HG02840 (cell line): ENCODE results near the gene CREB3L2.
"Not testable (repeated sequence)": the region's sequence is repeated elsewhere in the genome, so short reads cannot be mapped to it uniquely, and the experiment has no call there.

Experiments
- ATAC-seq: cut with Tn5 transposase; IDR thresholded peaks from one replicate; pipeline ENCODE4 v1.9.1; 2021; ENCODE audit warnings: mild to moderate bottlenecking, moderate library complexity, moderate number of reproducible peaks; ENCODE audit not compliant: unreplicated experiment, low FRiP score

CREB3L2 gene

DNA sequence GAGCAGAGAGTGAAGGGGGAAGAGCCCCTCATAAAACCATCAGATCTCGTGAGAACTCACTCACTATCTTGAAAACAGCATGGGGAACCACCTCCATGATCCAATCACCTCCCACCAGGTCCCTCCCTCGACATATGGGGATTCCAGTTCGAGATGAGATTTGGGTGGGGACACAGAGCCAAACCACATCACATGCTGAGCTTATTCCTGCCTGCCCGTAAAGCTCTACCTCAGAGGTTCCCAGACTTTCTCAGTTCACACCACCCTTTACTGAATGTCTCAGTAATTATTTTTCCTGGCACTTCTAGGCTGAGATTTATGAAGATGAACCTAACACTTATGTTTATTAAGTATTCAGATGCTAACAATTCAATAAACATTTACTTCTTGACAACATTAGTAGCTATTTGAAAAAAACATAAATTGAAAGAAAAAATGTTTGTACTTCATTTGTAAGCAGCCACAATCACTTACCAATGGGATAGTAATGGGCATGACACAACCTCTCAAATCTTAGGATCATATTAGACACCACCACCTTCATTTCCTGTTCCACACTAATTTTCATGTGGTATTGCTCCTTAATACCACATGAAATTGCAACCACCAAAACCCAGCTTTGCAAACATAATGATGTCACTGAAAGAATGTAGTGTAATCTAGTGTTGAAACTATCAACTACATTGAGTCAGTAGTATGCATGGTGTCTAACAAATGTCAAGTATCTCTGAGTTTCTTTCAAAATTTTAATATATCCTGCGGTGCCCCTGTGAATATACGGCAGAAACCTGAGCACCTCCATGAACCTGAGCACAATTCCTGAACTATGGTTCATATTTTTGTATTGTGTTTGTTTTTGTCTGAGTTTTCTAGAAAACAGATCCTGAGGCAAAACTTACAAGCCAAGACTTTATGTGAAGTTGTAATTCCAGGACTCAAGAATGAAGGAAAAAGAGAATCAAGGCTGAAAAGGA, 150.6 kb downstream of the CREB3L2 start:
- ATAC-seq: no peak

DNA sequence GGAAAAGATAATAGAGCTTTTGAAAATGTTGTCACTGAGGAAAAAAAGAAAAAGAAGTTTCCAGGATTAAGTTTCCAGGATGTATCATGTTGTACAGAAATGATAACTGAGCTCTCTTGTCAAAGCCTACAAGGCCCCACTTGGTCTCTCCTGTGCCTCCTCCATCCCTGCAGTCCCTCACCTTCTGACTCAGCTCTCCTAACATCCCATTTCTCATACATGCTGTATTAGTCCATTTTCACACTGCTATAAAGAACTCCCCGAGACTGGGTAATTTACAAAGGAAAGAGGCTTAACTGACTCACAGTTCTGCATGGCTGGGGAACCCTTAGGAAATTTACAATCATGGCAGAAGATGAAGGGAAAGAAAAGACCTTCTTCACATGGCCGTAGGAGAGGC, 151.3 kb downstream of the CREB3L2 start:
- ATAC-seq: no peak

DNA sequence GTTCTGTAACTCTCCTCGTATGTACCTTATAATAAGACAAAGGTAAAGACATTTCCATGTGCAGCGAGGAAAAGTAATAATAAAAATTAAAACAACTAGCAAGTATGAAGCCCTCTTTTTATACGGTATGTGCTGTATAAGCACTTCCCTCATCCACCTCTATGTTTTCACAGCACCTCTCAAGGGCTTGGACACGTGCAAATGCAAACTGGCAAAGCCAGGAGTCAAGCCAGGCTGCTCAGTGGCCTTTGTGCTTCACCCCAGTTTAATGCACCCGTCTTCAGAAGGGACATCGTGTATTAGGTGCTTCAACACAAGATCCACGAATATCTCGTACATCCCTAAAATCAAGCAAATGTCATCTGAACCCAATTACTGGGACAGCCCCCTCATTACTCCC, 153.8 kb downstream of the CREB3L2 start:
- ATAC-seq: no peak

DNA sequence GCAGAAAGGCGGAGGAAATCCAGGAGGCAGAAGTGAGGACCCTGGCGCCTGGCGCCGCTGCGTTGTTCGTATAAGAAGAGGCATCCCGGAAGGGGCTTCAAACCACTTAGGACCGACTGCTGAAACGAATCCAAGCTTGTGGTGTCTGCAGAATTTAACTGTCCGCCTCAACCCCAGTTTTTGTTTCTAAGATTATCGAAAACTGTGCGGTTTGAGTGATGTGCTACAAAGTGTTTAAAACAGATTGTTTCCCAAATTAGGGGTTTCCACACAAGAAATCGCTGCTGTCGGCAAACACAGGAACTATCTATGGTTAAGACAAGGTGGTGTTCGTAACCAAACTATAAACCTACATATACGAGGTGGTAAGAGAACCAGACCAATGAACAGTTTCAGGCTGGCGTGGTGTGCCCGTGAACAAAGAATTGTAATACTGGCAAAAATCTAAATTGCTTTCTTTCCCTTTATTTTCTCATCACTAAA, 154.3 kb downstream of the CREB3L2 start:
- ATAC-seq: no peak

DNA sequence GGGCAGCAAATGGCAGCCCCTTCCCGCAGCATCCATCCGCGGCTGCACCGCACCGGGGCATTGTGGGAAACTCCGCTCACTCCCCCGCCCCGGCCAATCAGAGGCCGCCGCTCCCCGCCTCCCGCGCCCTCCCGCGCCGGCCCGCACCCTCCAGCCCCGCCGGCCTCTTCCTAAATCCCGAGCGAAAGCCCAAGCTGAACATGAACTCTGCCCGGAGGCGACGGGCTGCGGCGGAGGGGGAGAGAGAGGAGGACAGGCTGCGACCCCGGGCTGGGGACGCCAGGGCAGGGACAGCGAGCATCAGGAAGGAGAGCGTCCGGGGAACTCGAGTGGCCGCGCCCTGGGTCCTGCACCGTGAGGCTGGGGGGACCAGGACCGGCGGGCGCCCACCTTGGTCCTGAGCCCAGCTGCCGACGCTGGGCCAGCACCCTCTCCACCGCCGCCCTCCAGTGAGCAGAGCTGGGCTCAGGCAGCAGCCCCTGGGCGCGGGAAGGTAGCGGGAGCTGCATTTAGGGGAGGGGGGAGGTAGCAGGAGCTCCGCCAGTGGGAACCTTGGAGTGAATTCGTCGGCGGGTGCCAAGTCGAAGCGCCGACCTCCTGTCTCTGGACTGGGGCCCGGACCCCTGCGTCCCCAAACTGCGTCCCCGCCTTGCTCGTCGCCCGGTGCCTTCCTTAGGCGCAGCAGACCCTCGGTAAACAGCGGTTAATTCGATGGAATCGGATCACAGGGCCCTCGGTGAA, 154.9 kb downstream of the CREB3L2 start, which contains the start of gene DGKI:
Gene DGKI, minus strand, starts transcription at position 148 of the 741 bp plus-strand sequence.
- no peak for ATAC-seq

DNA sequence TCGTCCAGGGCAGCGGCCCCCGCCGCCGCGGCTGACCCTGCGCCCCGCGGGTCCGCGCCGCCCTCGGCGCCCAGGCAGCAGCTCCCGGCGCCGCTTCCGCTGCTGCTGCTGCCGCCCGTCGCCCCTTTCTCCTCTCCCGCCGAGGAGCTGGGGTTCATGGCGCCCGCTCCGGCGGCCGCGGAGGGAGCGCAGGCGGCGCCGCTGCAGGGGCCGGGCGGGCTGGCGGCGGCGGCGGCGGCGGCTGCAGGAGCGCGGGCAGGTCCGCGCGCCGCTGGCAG, 155.4 kb downstream of the CREB3L2 start:
- ATAC-seq: no peak

DNA sequence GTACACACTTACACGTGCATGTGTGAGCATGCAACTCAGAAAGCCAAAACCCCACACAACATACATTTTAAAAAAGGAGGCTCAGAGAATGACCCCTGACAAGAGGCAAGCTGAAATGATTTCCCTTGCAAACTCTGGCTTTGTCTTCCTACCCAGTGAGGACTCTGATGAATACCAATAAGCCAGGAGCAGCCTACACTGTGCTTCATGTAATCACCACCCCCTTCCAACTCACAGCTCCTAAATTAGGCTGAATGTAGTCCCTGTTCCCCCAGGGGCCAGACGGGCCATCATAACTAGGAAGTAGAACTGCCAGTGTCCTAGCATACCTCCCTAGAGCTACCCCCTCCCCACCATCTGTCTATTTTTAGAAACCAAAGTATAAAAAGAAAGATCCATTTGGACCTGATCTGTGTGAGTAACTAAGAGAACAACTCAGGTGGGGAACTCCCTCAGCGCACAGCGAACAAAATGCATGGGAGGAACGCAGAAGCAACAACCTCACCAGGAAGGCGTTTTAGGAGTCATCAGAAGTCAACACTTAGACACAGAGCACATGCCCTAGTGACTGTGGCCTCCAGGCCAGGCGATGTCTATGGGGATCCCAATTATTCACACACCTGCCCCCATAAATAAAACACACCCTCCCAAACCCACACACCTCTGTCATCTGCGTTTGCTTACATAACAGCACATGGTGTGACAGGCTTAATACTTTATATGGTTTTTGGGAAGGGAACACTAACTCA, 157.0 kb downstream of the CREB3L2 start:
- ATAC-seq: no peak

DNA sequence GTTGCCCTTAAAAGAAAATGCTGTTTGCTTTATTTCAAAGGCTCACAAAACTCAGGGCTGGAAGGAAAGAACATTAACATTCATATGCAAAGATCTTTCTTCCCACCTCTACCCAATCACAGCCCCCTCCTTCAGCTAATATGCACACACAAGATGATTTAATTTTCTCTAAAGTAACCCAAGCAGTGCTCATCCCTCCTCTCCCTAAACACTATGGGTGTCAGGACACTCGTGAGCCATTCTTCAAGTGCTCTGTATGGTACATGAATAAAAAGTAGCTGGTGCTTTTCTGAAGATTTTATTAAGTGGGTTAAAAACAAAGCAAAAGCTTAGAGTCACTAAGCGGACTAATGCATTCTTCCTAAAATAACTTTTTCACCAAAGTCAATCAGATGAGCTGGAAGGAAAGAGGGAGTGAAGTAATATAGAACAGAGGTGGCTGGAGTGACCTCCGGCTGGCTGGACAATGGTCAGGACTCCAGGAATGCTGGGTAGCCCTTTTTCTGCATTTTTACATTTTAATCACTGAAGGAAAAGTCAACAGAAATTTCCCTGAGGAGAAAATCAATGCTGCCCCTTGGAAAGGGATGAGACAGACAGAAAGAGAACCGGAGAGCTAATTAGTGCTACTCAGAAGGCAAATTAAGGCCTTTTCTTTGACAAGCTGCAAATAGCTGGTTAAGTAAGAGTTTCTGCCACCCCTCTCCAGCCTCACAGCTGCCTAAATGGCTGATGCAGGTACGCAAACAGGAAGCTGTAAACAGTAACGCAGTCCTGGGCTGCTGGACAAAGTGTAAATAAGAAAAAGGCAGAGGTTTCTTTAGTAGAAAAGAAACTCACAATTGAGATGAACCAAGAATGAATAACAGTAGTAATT, 161.7 kb downstream of the CREB3L2 start:
- no peak for ATAC-seq

DNA sequence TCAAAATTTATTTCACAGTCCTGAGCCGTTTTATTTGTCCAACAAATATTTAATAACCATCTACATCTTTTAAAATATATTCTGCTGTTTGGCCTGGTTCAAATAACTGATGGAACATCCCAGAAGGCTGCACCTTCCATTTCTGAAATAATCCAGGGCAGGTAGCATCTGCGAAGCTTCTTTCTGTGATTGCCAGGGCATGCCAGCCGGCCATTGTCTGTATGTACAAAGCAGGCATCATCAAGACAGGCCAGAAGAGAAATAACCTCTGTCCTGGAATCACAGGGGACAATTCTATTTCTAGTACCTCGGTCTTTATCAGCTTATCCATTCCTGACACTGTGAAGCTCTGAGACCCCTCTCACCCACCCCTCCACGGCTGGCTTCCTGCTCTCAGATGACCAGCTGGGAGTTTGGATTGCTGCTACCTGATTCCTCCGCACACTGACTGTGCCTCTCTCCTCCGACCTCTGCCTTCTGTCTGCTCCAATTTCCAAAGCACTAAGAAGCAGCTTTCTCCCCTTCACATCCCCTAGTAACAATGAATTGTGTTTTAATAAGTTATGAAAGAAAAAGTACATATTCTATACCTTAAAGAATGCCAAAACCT, 163.1 kb downstream of the CREB3L2 start:
- no peak for ATAC-seq

DNA sequence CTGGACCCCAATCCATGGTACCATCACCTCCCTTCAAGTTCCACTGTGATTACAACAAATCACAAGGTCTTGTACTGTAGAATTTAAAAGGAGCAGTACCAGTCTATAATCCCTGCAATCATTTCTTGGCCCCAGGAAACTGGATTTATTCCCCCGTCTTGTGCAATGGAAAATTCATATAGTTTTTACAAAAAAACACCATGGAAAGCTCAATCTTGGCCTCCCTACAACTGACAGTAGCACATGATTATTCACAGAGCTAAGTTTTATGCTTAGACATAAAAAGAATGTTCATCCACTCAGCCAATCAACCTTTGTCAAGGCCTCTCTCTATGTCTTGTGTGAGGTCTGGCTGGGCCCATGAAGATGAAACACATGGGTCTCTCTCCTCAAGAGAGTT, 165.3 kb downstream of the CREB3L2 start:
- ATAC-seq: no peak

DNA sequence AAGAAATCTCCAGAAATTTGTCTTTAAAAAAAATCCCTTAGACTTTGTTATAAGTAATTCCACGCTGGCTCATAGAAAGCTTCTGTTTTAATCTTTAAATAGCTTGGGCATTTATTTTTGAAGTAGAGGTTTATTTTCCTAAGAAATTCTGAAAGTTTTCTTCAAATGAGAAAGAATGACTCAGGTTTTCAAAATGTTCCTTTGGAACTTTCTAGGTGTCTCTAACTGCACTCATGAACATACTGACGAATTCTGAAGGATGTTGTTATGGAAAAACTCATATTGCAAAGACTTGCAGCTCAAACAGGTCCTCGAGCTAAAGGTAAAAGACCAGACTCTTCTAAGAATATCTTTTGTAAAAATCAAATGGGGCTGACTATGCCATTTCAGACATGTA, 165.8 kb downstream of the CREB3L2 start:
- no peak for ATAC-seq

DNA sequence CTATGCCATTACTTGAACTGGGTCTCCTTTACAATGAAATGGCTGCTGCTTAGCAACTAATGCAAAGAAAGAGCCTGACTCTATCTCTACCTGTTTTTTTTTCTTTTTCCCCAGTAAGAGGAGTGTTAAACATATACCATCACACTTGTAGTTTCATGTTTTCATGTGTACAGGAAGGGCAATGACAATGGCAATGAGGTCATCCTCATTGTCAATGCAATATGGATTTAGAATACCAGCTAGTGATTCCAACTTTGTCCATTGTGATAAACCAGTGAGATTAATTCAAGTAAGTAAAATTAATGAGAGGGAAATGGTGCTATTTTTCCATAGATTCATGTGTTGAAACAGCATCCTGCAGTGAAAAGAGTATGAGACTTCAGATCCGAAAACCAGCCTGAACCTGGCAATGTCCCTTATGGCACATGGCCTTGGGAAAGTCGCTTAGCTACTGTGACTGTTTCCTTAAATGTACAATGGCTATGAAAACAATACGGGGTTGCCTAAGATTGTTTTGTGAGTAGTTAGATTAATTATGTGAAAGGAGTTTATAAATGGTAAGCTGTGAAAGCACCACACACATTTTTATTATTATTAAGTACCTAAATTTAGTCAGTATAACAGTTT, 166.3 kb downstream of the CREB3L2 start:
- ATAC-seq: no peak

DNA sequence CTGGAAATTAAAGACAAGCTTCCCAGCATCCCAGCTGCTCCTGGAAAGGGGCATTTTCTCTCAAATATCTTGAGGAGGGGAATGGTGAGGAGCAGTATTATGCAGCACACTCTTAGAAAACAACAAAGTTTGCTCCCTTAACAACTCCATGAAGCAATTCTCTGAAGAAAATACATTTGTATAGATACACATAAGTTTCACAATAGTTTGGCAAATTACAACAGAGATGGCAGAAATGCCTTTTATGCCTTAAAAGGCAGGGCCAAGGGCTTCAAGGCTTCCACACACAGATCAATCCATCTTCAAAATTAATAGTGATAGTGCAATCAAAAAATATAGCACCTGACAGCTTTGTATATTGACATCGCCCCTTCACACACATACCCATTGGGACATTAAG, 167.3 kb downstream of the CREB3L2 start:
- ATAC-seq: no peak

DNA sequence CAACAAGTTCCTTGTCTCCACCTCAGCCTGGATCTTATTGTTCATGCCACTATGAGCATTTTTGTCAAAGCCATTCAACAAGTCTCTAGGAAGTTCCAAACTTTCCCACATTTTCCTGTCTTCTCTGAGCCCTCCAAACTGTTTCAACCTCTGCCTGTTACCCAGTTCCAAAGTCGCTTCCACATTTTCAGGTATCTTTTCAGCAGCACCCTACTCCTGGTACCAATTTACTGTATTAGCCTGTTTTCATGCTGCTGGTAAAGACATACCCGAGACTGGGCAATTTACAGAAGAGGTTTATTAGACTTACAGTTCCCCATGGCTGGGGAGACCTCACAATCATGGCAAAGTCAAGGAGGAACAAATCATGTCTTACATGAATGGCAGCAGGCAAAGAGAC, 168.9 kb downstream of the CREB3L2 start:
- not testable (repeated sequence) for ATAC-seq

DNA sequence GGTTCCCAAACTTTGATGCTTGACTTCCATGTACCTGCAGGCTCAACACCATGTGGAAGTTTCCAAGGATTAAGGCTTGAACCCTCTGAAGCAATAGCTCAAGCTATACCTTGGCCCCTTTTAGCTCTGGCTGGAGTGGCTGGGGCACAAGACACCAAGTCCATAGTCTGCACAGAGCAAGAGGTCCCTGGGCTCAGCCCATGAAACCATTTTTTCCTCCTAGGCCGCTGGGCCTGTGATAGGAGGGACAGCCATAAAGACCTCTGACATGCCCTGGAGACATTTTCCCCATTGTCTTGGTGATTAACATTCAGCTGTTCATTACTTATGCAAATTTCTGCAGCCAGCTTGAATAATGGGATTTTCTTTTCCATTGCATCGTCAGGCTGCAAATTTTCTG, 169.5 kb downstream of the CREB3L2 start:
- ATAC-seq: no peak

DNA sequence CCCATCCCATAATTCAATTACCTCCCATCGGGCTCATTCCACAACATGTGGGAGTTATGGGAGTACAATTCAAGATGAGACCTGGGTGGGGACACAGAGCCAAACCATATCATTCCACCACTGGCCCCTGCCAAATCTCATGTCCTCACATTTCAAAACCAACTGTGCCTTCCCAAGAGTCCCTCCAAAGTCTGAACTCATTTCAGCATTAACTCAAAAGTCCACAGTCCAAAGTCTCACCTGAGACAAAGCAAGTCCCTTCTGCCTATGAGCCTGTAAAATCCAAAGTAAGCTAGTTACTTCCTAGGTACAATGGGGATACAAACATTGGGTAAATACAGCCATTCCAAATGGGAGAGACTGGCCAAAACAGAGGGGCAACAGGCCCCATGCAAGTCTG, 170.3 kb downstream of the CREB3L2 start:
- not testable (repeated sequence) for ATAC-seq

DNA sequence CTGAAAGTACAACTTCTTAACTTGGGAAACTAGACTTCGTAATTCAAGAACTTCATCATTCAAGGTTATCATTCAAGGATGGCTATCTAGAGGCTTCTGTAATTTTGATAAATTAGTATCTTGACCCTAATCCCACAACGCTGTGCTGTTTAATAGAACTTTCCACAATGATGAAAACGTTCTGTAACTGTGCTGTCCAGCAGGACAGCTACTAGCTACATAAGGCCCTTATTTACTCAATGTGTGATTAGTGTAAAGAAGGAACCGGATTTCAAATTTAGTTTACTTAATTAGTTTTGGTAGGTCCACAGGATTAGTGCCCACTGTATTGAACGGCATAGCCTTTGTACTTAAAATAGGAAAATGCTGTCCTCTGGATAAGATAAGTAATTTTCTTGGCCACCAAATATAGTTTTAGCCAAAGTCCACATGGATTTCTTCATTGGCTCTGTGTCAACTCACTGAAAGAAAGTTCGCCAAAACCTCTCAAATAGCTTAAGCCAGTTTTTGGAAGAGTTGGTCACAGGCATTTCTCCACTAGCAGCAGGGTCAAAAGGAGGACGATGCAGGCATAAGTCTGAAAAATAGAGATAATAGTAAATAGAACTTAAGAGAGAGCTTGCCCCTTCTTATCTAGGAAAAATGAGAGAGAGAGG, 172.4 kb downstream of the CREB3L2 start:
- ATAC-seq: no peak

DNA sequence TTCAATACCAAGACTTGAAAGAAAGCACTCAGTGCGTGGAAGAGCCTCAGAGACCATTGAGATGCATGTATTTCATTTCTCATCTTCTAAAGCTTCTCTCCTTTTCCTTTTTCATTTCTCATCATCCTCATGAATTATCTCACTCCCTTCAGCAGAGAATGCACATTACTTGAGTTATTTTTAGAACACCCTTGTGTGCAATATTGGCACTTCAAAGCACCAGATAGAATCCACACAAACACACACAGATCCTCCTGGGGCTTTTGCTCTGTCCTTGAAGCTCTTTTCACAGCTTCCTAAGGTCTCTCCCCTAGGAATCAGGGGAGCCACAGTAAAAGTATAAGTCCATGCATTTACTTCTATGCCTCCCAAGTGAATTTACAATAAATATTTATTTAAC, 173.4 kb downstream of the CREB3L2 start:
- no peak for ATAC-seq

DNA sequence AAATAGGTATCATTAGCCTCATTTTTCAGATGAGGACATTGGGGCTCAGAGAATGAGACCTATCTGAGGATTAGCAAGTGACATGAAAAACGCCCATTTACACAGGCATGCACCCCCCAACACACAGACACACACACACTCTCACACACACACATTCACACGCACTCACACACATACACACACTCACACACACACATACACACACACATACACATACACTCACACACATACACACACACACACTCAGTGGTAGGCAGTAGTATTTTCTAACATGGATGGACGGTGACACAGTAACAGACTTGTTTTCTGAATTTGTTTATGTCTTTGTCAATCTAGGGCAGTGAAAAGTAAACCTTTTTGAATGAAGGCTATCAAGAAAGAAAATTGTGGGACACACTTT, 176.4 kb downstream of the CREB3L2 start:
- no peak for ATAC-seq
